Ectodermal cell (in vitro differentiated cells): Measurements from ENCODE around the gene POLR2L.

Experiments used
- H3K27ac ChIP-seq: 2 replicates; pipeline ENCODE4 v1.7.0; 2013; ENCODE audit warnings: mild to moderate bottlenecking, low read depth, low read length; ENCODE audit not compliant: insufficient read depth, poor library complexity, severe bottlenecking
- H3K27me3 ChIP-seq: 2 replicates; pipeline ENCODE4 v1.7.0; 2013; ENCODE audit warnings: mild to moderate bottlenecking, low read length; ENCODE audit not compliant: insufficient read depth, control insufficient read depth, poor library complexity, severe bottlenecking
- H3K36me3 ChIP-seq: one replicate; pipeline ENCODE4 v1.7.0; 2013; ENCODE audit warnings: low read length; ENCODE audit not compliant: control insufficient read depth, insufficient read depth
- H3K4me1 ChIP-seq: one replicate; pipeline ENCODE4 v1.7.0; 2013; ENCODE audit warnings: low read length; ENCODE audit not compliant: control insufficient read depth, insufficient read depth
- H3K4me3 ChIP-seq: 2 replicates; pipeline ENCODE4 v1.7.0; 2013; ENCODE audit warnings: low read depth, low read length, control low read depth; ENCODE audit not compliant: insufficient read depth
- H3K9me3 ChIP-seq: 2 replicates; pipeline ENCODE4 v1.7.0; 2013; ENCODE audit warnings: mild to moderate bottlenecking, low read length, moderate library complexity; ENCODE audit not compliant: control insufficient read depth
- WGBS, 2 experiments: methylation state at CpG; one replicate each; pipeline ENCODE4 v1.1.7; 2013; ENCODE audit warnings: missing lambda C conversion rate in 2 of 2; 5-methylcytosine and 5-hydroxymethylcytosine counted together

Gene POLR2L

DNA sequence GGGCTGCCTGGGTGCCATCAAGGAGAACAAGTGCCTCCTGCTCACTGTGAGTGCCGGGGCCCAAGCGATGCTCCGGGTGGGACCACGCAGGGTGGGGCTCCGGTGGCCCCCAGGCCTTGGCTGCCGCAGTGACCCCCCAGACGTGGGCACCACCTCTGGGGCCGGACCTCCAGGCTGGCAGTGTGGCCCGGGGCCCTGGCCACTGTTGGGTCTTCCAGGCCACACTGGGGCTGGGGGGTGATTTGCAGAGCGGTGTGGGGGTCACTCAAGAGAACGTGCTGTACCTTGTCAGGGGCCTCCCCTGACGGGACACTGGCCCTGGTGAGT lies 20.3 kb upstream of the POLR2L start:
- H3K27me3 ChIP-seq = no peaks in the 10 kb centered on the region
- no peak overlapping the region for H3K27ac ChIP-seq
- H3K36me3 ChIP-seq = no peaks in the 10 kb centered on the region
- 73 to 79% methylated on average over 12 of the region's 12 CpGs for WGBS, 2 experiments
- H3K9me3 ChIP-seq = no peaks in the 10 kb centered on the region
- peaks cover 35% of the 10 kb centered on the region for H3K4me1 ChIP-seq
- H3K4me3 ChIP-seq = no peak overlapping the region

DNA sequence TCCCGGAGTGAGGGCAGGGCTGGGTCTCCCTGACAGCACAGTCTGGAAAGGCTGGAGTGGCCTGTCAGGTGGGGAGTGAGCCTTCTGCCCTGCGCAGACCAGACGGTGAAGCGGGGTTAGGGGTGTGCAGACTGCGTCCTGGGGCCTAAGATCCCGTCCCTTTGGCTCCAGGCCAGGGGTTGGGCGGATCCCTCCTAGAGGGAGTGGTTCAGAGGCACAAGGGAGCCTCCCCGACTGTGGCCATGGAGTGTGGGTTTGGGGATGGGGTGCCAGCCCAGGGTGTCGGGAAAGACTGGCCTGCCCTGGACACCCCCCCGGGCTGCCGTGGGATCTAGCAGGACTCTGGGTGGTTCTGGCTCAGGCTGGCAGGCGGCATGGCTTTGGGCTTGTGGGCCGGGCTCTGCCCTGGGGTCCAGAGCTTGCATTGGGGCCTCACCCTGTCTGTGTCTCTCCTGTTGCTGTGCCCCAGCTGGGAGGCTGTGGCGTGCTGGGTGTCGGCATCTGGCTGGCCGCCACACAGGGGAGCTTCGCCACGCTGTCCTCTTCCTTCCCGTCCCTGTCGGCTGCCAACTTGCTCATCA lies 19.8 kb upstream of the POLR2L start:
- Histone ChIP-seq H3K36me3 (no peaks in the 10 kb centered on the region), H3K4me3 (no peak overlapping the region), H3K9me3 (no peaks in the 10 kb centered on the region), H3K27me3 (no peaks in the 10 kb centered on the region), H3K4me1 (peaks cover 35% of the 10 kb centered on the region), H3K27ac (no peak overlapping the region)
- WGBS, 2 experiments = 69 to 70% methylated on average over 20 of the region's 20 CpGs

DNA sequence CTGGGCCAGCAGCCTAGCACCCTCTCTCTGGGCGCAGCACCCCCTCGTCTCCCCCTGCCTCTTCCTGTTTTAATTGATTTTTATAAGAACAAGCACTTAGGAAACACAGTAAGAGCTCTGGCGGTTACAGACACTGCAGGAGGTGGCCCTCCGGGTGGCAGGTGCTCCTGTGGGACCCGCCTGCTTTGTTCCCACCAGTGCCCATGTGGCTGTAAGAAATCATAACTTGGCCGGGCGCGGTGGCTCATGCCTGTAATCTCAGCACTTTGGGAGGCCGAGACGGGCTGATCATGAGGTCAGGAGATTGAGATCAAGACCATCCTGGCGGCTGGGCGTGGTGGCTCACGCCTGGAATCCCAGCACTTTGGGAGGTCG lies 18.8 kb upstream of the POLR2L start:
- 93 to 96% methylated on average over 14 of the region's 14 CpGs for WGBS, 2 experiments

DNA sequence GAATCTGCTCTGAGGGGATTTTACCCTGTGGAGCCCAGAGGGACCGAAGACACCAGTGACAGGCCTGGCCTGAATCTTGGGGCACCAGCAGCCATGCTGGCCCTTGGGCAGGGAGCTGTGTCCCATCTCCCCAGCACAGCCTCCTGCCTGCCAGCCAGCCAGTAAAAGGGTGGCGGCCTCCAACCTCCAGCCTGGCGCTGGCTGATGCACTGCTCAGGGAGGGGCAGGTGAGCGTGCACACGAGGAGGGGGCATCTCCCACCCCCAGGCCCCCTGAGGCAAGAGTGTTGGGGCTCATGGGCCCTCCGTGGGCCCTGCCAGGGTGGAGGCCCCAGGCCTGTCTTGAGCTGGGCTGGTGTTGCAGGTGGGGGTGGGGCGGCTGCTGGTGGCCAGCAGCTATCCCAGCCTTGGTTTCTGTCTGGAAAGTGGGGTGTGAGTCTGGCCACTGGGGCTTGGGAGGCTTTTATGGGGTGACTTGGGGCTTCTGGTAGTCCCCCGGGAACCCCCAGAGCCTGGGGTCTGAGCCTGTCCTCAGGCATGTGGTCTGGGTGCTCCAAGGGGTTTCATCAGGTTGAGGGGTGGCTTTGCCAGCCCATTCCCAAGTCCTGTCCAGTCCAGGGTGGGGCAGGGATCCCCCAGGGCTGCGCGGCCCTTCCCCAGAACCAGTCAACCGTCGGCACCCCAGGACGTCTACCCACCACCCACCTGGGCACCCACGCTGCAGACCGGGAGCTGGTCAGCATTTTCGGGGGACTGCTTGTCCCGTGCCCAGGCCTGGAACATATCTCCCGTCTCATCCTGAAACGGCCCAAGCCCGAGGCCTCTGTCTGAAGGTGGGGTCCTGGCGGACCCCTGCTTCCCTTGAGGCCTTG lies 18.1 kb upstream of the POLR2L start:
- Histone ChIP-seq H3K27ac (no peak overlapping the region), H3K4me3 (no peak overlapping the region), H3K9me3 (no peaks in the 10 kb centered on the region), H3K27me3 (no peaks in the 10 kb centered on the region), H3K4me1 (peaks cover 44% of the 10 kb centered on the region), H3K36me3 (no peaks in the 10 kb centered on the region)
- 89 to 90% methylated on average over 21 of the region's 21 CpGs for WGBS, 2 experiments

More for the DNA sequence above, 18.8 kb upstream of the POLR2L start:
- Histone ChIP-seq H3K27ac (no peak overlapping the region), H3K4me1 (peaks cover 43% of the 10 kb centered on the region), H3K27me3 (no peaks in the 10 kb centered on the region), H3K4me3 (no peak overlapping the region), H3K9me3 (no peaks in the 10 kb centered on the region), H3K36me3 (no peaks in the 10 kb centered on the region)

DNA sequence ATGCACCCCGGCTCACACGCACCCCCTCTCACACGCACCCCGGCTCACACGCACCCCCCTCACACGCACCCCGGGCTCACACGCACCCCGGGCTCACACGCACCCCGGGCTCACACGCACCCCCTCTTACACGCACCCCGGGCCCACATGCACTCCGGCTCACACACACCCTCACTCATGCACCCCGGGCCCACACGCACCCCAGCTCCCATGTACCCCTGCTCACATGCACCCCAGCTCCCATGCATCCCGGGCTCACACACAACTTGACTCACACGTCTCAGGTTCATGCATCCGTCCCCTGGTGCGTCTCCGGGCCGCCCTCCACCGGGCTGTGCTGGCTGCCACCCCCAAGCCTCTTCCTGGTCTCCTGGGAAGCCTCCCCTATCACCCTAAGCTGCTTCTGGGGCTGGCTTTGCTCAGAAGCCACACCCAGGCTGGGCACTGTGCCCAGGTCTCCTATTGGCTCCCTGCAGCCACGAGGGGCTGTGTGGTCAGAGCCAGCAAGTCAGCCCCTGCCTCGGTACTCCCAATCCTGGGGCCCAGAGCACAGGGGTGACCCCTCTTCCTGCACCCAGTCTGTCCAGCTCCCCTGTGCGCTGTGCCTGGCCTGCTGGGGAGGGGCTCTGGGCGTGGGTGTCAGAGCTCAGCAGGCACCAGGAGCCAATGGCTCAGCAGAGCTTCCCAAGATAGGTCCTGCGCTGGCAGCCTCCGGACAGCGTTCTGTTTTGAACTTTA lies 17.2 kb upstream of the POLR2L start:
- WGBS, 2 experiments = 90% methylated on average over 26 of the region's 31 CpGs
- Histone ChIP-seq H3K9me3 (no peaks in the 10 kb centered on the region), H3K36me3 (no peaks in the 10 kb centered on the region), H3K27ac (no peak overlapping the region), H3K27me3 (no peaks in the 10 kb centered on the region), H3K4me3 (no peak overlapping the region), H3K4me1 (peaks cover 50% of the 10 kb centered on the region)

DNA sequence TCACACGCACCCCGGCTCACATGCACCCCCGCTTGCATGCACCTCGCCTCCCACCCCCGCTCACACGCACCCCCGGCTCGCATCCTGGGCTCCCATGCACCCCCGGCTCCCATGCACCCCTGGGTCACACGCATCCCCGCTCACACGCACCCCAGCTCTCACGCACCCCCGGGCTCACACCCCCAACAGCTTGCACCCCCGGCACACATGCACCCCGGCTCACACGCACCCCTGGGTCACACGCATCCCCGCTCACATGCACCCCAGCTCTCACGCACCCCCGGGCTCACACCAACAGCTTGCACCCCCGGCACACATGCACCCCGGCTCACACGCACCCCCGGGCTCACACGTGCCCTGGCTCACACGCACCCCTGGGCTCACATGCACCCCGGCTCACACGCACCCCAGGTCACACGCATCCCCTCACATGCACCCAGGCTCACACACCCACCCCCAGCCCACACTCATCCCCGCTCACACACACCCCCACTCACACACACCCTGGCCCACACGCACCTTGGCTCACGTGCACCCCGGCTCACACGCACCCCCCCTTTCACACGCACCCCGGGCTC lies 16.5 kb upstream of the POLR2L start:
- WGBS, 2 experiments = 95 to 96% methylated on average over 37 of the region's 37 CpGs
- Histone ChIP-seq H3K27me3 (no peaks in the 10 kb centered on the region), H3K36me3 (no peaks in the 10 kb centered on the region), H3K27ac (no peak overlapping the region), H3K4me1 (peaks cover 57% of the 10 kb centered on the region), H3K4me3 (no peak overlapping the region), H3K9me3 (no peaks in the 10 kb centered on the region)

DNA sequence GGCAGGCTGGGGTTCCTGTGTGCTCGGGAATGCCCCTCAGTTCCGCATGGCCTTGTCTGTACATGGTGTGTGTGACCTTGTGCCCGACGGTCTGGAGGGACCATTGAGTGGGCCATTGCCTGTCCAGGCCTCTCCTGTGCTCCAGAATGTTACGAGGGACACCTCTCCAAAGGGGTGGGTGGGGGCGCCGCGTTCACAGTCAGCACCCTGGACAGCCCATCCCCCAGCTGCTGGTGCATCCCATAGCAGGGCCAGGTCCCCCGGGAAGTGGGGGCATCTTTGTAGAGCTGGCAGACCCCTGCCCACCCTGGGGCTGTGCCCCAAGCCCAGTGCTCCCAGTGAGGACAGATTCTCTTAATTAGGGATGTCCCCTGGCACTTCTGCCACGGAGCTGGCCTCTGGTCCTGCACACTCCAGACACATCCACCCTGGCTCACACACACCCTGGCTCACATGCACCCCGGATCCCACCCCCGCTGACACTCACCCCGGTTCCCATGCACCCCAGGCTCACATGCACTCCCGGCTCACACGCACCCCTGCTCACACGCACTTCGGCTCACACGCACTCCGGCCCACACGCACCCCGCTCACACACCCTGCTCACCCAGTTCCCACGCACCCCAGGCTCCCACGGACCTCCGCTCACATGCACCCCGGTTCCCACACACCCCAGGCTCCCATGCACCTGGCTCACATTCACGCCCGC lies 15.9 kb upstream of the POLR2L start:
- H3K4me3 ChIP-seq = no peak overlapping the region
- no peaks in the 10 kb centered on the region for H3K9me3 ChIP-seq
- WGBS, 2 experiments = 90 to 91% methylated on average over 27 of the region's 27 CpGs
- H3K27ac ChIP-seq = no peak overlapping the region
- peaks cover 56% of the 10 kb centered on the region for H3K4me1 ChIP-seq
- no peaks in the 10 kb centered on the region for H3K27me3 ChIP-seq
- no peaks in the 10 kb centered on the region for H3K36me3 ChIP-seq

DNA sequence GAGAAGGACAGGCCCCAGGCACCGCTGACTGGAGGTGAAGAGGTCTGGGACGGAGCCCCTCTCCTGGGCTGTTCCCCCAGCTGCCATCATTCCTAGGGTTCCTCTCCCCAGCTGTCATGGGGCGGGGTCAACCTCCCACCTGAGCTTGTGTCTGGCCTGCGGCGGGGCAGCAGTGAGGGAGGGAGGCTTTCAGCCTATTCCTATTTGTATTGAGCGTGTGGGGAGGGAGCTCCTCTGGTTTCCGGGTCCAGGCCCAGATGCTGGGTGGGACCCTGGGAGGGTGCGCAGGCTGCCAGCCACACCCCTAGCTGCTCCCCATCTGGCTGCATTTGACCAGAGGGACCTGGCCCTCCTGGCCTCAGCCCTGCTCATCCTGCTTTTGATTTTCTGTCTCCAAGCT lies 14.1 kb upstream of the POLR2L start:
- Histone ChIP-seq H3K4me1 (peaks cover 48% of the 10 kb centered on the region), H3K36me3 (no peaks in the 10 kb centered on the region), H3K27me3 (no peaks in the 10 kb centered on the region), H3K27ac (no peak overlapping the region), H3K4me3 (no peak overlapping the region), H3K9me3 (no peaks in the 10 kb centered on the region)
- WGBS, 2 experiments = 76 to 83% methylated on average over 7 to 8 of the region's 8 CpGs

DNA sequence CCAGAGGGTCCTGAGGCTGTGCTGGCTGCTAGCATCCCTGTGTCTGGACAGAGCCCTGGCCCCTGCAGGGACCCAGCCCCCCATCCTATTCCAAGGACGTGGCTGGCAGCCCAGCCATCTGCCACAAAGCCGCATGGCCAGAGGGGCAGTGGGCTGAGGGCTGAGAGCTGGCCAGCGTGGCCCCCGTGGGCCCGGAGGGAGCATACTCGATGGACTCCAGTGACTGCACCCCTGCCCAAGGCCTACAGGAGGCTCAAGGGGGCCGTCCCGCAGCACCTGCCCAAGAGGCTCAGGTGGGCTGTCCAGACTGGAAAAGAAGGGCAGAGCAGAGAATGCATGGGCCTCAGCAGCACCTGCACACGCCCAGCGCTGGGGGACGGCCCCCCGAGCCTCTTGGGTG lies 13.5 kb upstream of the POLR2L start:
- Histone ChIP-seq H3K4me3 (no peak overlapping the region), H3K9me3 (no peaks in the 10 kb centered on the region), H3K4me1 (peaks cover 52% of the 10 kb centered on the region), H3K36me3 (no peaks in the 10 kb centered on the region), H3K27me3 (peaks cover 6% of the 10 kb centered on the region), H3K27ac (no peak overlapping the region)
- WGBS, 2 experiments = 93 to 94% methylated on average over 12 of the region's 12 CpGs

DNA sequence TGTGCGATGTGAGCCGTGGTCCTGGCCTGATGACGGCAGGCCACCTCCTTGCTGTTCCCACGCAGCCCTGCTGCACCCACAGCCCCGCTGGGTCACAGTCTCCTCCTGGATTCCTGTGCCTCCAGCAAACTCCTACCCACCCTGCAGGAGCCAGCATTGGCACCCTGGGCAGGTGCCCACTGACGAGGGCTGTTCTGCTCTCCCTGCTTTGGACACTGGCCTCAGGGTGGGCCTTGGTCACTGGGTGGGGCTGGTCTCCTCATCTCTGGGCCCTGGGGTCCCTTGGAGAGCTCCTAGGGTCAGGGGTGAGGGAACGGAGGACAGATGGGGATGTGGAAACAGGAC lies 13.0 kb upstream of the POLR2L start:
- 83 to 89% methylated on average over 7 of the region's 7 CpGs for WGBS, 2 experiments
- Histone ChIP-seq H3K36me3 (no peaks in the 10 kb centered on the region), H3K27me3 (peaks cover 11% of the 10 kb centered on the region), H3K4me3 (no peak overlapping the region), H3K4me1 (peaks cover 52% of the 10 kb centered on the region), H3K27ac (no peak overlapping the region), H3K9me3 (no peaks in the 10 kb centered on the region)
